ENCODE results near the gene MTMR1.

The MTMR1 gene

DNA sequence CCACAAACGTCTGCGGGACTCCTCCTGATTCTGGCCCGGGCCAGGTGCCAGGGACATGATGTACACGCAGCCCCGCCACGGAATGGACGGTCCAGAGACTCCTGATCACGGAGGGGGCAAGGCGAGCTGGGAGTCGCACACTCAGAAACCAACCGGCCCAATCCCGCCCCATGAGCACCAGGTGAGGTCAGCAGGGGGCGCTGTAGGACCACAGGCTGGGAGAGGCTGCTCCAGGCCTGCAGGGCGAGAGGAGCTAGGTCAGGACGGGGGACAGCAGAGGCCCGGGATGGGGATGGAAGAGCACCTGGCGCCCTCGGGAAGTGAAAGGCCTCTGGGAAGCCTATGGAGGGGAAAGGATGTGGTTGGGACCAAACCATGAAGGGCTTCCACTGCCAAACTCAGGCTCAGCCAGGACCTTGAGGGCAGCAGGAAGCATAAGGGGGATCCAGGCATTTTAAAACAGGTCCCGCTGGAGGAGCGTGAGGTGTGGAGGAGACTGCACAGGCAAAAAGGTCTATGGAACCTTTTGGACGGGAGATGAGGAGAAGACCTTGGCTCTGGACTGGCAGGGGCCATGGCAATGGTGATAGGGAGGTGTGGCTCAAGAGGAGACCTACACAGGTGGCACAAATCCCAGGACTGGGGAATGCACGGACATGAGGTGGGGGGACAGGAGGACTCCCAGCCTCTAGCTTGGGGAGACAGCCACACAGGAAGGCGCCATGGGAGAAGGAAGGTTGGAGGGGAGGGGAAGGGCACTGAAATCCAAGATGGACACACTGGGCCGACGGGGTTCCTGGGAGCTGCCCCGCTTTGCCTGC, 79.2 kb downstream of the MTMR1 start:
- no peaks in the 10 kb centered on the region for H3K27me3 Mint-ChIP-seq (ENCODE audit: low read depth)
- H3K27ac Mint-ChIP-seq, result no peak overlapping the region

DNA sequence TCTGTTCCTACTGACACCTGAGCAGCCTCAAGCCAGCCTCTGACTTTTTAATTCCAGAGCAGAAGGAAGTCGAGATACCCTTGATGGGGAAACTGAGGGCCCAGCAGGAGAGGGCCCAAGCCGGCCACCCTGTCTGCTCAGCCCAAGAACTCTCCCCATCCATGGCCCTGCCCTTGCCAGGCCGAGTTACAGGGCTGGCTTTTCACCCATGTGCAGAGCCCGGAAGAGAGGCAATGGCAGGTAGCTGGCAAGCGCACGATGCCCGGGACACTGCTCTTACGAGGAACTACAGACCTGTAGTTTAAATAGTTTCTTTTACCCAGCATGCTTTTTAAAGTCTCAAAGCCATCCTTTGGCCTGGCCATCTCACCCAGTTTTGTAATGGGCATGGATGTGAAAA, 79.9 kb downstream of the MTMR1 start:
- Mint-ChIP-seq H3K9me3 (no peaks in the 10 kb centered on the region), H3K27me3 (ENCODE audit: low read depth) (no peaks in the 10 kb centered on the region), H3K27ac (no peak overlapping the region), H3K4me3 (no peak overlapping the region), H3K36me3 (ENCODE audit: low read depth) (no peaks in the 10 kb centered on the region), H3K4me1 (ENCODE audit: low read depth) (no peaks in the 10 kb centered on the region)

More for the DNA sequence above, 79.2 kb downstream of the MTMR1 start:
- H3K9me3 Mint-ChIP-seq, result no peaks in the 10 kb centered on the region
- H3K4me1 Mint-ChIP-seq (ENCODE audit: low read depth), result no peaks in the 10 kb centered on the region
- H3K4me3 Mint-ChIP-seq, result no peak overlapping the region
- no peaks in the 10 kb centered on the region for H3K36me3 Mint-ChIP-seq (ENCODE audit: low read depth)

DNA sequence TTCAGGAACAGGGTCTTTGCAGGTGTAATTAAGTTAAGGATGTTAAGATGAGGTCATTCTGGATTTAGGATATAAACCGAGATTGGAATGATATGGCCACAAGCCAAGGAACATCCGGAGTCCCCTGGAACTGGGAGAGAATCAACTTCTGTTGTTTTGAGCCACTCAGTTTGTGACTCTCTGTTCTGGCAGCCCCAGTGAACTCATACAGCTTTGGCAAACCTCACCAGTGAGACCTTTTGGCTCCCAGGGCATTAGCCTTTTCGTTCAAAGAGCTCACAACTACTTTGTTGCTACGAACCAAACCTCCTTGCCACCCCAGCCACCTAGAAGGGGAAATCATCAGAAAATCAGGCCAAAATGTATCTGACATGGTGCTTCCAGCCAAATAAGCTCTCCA, 80.4 kb downstream of the MTMR1 start:
- Mint-ChIP-seq H3K4me1 (ENCODE audit: low read depth) (no peaks in the 10 kb centered on the region), H3K36me3 (ENCODE audit: low read depth) (no peaks in the 10 kb centered on the region), H3K27me3 (ENCODE audit: low read depth) (no peaks in the 10 kb centered on the region), H3K27ac (no peak overlapping the region), H3K9me3 (no peaks in the 10 kb centered on the region), H3K4me3 (no peak overlapping the region)

DNA sequence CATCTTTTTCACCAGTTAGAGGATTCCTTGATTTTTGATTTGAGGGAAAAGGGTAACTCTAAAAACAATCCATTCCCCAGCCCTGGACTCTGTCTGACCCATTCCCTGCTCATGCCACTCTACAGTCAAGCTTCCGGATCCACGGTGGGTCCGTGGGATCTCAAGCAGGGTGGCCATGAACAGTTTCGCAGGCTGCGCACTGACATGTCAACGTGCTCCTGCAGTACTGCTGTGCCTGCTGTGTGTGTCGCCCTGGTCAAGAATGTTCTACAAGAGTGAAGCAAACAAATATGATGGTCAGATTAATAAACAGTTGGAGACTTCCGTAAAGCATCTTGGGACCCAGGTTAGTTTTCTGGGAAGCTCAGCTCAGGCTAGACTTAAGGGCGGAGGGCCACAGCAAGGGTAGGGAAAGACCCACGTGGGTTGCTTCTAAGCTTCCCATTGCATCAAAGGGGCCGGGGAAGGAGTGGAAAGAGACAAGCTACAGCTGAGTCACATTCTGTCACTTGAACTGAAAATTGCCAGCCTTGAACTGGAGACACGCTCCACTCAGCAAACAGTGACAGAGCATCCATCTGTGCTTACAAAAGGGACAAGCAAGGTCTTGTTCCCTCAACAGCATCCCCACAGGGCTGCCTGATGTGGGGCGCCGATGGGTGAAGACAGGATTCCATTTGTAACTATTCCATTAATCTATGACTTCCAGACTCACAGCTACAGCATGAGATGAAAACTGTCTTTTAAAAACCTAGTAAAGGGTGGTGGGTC, 81.8 kb downstream of the MTMR1 start:
- Mint-ChIP-seq H3K36me3 (ENCODE audit: low read depth) (no peaks in the 10 kb centered on the region), H3K27me3 (ENCODE audit: low read depth) (no peaks in the 10 kb centered on the region), H3K4me3 (no peak overlapping the region), H3K27ac (no peak overlapping the region), H3K9me3 (no peaks in the 10 kb centered on the region), H3K4me1 (ENCODE audit: low read depth) (peaks cover 6% of the 10 kb centered on the region)

DNA sequence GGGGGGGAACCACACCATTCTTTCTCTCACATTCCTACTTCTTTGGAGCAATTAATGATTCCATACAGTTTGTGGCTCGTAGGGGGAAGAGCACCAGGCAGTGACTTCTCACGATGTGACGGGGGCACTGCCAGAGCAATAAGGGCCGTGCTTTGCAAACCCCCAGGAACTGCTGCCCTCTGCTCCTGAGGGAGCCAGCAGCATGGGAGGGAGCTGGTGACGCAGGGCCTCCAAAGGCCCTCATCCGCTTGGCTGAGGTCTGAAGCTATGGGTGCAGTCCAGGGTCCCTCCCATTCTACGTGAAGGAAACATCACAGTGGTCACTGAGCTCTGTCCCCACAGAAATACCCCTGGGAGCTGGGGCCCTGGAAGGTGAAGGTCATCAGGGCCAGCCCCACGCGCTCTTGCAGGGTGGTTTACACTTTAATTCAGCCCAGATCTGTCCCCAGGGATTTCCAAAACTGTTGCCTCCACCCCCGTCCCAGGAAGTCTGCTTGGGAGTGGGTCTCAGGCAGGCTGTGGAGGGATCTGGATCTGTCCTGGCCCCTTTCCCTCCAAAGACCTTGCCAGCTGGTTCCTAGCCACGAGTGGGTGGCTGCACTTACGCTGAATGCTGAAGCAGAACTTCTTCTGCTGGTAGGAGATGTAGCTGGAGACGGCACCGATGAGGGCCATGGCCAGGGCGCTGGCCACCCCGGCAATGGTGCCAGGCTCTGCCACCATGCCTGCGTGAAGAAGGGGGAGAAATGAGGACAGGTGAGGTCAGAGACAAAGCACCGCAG, 82.6 kb downstream of the MTMR1 start:
- H3K9me3 Mint-ChIP-seq, result no peaks in the 10 kb centered on the region
- no peaks in the 10 kb centered on the region for H3K36me3 Mint-ChIP-seq (ENCODE audit: low read depth)
- H3K27me3 Mint-ChIP-seq (ENCODE audit: low read depth), result no peaks in the 10 kb centered on the region
- H3K4me3 Mint-ChIP-seq, result no peak overlapping the region
- H3K4me1 Mint-ChIP-seq (ENCODE audit: low read depth), result peaks cover 7% of the 10 kb centered on the region
- H3K27ac Mint-ChIP-seq, result no peak overlapping the region

DNA sequence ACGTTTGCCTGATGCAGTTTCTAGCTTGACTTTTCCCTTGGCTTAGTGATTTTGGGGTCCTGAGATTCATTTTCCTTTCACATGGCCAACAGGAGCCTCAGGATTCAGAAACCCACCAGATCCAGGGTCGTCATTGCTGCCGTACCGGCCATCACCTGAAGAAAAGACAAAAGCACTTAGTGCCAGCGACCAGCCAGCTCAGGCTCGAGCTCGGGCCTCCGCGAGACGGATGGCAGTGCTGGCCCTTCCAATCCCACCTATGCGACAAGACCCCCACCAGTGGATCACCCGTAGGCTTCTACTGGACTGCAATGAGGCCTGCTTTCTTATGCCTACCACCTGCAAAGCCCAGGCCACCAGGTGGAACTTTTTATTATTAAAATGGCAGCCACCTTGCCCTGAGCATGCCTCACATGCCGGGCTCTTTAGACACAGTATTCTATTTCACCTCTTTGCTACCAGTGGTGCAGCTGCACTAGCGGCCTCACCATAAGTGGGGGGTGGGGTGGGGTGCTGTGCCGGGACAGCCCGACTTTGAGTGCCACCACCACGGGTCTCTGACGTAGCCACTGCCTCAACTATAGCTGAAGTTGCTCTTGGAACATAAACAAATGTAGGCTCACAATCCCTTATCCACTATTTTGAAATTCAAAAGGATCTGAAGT, 84.3 kb downstream of the MTMR1 start:
- H3K4me3 Mint-ChIP-seq, result no peak overlapping the region
- no peak overlapping the region for H3K27ac Mint-ChIP-seq
- no peaks in the 10 kb centered on the region for H3K9me3 Mint-ChIP-seq
- H3K36me3 Mint-ChIP-seq (ENCODE audit: low read depth), result no peaks in the 10 kb centered on the region
- H3K4me1 Mint-ChIP-seq (ENCODE audit: low read depth), result peaks cover 7% of the 10 kb centered on the region
- no peaks in the 10 kb centered on the region for H3K27me3 Mint-ChIP-seq (ENCODE audit: low read depth)

DNA sequence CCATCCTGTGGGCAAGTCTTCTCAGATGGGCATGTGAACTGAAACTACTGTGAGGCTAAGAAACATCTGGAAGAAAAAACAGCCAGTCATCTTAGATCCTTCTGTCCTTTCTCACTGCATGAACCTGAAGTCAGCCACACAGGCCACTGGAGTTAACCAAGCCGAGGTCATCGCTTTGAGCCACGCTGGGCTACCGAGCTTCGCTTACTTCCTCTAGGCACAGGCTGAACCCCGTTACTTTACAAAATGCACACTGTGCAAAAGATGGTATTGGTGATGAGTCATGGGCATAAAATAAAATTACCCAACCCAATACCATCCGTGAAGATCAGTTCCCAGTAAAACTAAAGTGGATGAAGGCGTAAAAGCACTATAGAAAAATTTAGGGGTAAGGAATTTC, 86.2 kb downstream of the MTMR1 start:
- Mint-ChIP-seq H3K4me3 (no peak overlapping the region), H3K36me3 (ENCODE audit: low read depth) (no peaks in the 10 kb centered on the region), H3K4me1 (ENCODE audit: low read depth) (peaks cover 7% of the 10 kb centered on the region), H3K27me3 (ENCODE audit: low read depth) (no peaks in the 10 kb centered on the region), H3K27ac (no peak overlapping the region), H3K9me3 (no peaks in the 10 kb centered on the region)

DNA sequence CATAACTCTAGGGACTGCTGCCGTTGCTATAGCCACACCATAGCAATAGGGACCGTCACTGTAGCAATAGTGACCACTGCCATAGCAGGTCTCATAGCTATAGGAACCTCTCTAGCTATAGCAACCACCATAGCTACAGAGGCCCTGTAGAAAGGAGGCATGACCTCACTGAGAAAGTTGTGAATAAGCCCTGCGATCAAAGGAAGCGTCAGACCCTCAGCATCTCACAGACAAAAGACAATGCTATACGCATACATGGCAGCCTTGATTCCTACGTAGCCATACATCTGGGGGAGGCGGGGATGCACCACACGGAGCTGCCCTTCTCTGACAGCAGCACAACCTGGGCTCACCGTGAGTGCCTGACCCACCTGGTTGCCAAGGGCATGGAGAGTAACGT, 88.5 kb downstream of the MTMR1 start:
- H3K9me3 Mint-ChIP-seq, result no peaks in the 10 kb centered on the region
- no peak overlapping the region for H3K4me3 Mint-ChIP-seq
- peaks cover 7% of the 10 kb centered on the region for H3K4me1 Mint-ChIP-seq (ENCODE audit: low read depth)
- H3K27ac Mint-ChIP-seq, result no peak overlapping the region
- no peaks in the 10 kb centered on the region for H3K27me3 Mint-ChIP-seq (ENCODE audit: low read depth)
- no peaks in the 10 kb centered on the region for H3K36me3 Mint-ChIP-seq (ENCODE audit: low read depth)

DNA sequence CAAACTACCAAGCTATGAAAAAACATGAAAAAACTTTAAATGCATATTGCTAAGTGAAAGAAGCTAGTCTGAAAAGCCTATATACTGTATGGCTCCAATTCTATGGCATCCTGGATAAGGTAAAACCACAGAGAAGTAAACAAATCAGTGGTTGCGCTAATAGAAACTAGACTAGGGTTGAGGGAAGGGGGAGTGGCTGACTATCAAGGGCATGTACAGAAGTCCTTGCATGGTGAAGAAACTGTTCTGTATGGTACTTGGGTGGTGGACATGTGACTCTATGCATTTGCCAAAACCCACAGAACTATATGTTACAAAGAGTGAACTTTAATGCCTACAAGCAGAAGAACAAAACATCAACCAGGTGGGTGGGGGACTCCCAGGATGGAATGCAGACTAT, 96.8 kb downstream of the MTMR1 start:
- H3K27me3 Mint-ChIP-seq (ENCODE audit: low read depth), result no peaks in the 10 kb centered on the region
- no peak overlapping the region for H3K27ac Mint-ChIP-seq
- H3K4me1 Mint-ChIP-seq (ENCODE audit: low read depth), result peaks cover 1% of the 10 kb centered on the region
- peaks cover 27% of the 10 kb centered on the region for H3K36me3 Mint-ChIP-seq (ENCODE audit: low read depth)
- H3K4me3 Mint-ChIP-seq, result no peak overlapping the region
- no peaks in the 10 kb centered on the region for H3K9me3 Mint-ChIP-seq

DNA sequence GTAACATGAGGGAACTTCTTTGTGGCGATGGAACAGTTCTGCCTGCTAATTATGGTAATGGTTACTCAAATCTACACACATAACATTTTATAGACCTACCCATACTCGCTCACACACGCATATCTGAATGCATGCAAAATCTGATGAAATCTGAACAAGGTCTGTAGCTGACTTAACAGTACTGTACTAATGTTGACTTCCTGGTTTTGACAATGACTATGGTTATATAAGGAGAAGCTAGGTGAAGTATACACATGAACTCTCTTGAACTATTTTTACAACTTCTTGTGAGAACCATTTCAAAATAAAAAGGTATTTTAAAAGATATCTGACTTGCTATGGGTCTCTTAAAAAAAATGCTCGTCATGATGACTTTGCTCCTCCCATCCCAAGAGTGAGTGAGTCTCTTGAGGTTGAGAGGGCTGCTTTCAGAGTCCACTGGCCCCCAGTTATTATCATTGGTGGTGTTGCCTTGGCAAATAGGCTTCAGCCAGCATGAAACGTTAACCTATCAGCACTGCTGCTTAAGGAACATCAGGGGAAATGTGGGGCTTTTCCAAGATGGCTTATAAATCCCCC, 99.8 kb downstream of the MTMR1 start:
- no peak overlapping the region for H3K27ac Mint-ChIP-seq
- H3K9me3 Mint-ChIP-seq, result no peaks in the 10 kb centered on the region
- peaks cover 3% of the 10 kb centered on the region for H3K4me1 Mint-ChIP-seq (ENCODE audit: low read depth)
- no peak overlapping the region for H3K4me3 Mint-ChIP-seq
- peaks cover 33% of the 10 kb centered on the region for H3K36me3 Mint-ChIP-seq (ENCODE audit: low read depth)
- no peaks in the 10 kb centered on the region for H3K27me3 Mint-ChIP-seq (ENCODE audit: low read depth)

DNA sequence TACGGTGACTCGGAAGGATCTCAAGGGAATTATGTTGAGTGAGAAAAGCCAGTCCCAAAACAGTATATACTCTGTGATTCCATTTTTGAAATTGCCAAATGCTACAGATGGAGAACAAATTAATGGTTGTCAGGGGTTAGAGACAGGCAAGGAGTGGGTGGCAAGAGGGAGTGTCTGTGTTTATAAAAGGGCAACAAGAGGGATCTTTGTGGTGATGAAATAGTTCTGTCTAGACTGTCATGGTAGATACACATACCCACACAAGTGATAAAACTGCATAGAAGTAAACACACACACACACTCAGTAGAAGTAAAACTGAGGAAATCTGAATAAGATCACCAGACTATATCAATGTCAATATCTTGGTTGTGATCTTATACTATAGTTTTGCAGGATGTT, 112.5 kb downstream of the MTMR1 start:
- no peak overlapping the region for H3K4me3 Mint-ChIP-seq

DNA sequence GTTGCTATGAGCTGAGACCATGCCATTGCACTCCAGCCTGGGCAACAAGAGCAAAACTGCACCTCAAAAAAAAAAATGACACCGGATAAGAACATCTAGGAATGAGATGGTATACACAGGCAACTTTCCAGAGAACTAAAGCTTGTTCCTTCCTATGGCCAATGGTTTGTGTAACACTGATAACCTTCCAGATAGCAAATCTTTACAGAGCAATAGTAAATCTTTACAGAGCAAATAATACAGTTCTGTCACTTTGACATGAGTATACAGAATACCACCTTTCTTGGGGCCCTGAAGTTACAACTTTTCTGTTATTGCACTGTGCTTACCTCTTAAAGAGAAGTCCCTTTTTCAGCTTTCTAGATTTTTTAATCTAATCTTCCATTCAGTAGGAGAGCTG, 113.6 kb downstream of the MTMR1 start:
- Mint-ChIP-seq H3K36me3 (ENCODE audit: low read depth) (peaks cover 9% of the 10 kb centered on the region), H3K27me3 (ENCODE audit: low read depth) (no peaks in the 10 kb centered on the region), H3K9me3 (peaks cover 4% of the 10 kb centered on the region), H3K4me3 (no peak overlapping the region), H3K4me1 (ENCODE audit: low read depth) (peaks cover 3% of the 10 kb centered on the region), H3K27ac (no peak overlapping the region)

More for the DNA sequence above, 112.5 kb downstream of the MTMR1 start:
- H3K27me3 Mint-ChIP-seq (ENCODE audit: low read depth), result no peaks in the 10 kb centered on the region
- H3K4me1 Mint-ChIP-seq (ENCODE audit: low read depth), result peaks cover 3% of the 10 kb centered on the region
- H3K27ac Mint-ChIP-seq, result no peak overlapping the region
- H3K36me3 Mint-ChIP-seq (ENCODE audit: low read depth), result peaks cover 7% of the 10 kb centered on the region
- H3K9me3 Mint-ChIP-seq, result peaks cover 4% of the 10 kb centered on the region

DNA sequence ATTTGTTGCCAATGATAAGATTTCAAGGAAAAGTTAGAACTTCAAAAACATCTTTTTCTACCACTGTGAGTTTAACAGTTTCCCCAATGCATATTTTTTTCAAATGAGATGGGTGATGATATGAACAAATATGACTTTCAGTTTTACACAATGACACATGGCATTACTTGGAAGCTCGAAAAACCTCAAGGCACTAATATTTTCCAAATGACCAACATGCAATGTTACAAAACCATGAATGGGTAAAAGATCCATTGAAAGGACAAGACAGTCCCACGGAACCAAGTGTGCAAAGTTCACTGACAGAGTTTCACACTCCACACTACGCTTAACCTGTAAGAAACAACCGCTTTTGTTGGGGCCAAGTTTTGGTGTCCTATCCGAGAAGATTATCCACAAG, 120.7 kb downstream of the MTMR1 start:
- Mint-ChIP-seq H3K4me3 (no peak overlapping the region), H3K27ac (no peak overlapping the region), H3K4me1 (ENCODE audit: low read depth) (no peaks in the 10 kb centered on the region), H3K9me3 (no peaks in the 10 kb centered on the region), H3K27me3 (ENCODE audit: low read depth) (no peaks in the 10 kb centered on the region), H3K36me3 (ENCODE audit: low read depth) (peaks cover 10% of the 10 kb centered on the region)
